ENCODE results near the gene SOX18. TPM values are rescaled to one million over a fixed set of nuclear protein-coding genes. Genes with fewer than 3 reads are reported as not detected.
A peak's percentile ranks its signal among the peaks of the same experiment; 100 is the strongest.

SOX18 gene
- total and polyA plus RNA-seq, 2 experiments from 2014 or later = 0.06 TPM; not detected in 1

DNA sequence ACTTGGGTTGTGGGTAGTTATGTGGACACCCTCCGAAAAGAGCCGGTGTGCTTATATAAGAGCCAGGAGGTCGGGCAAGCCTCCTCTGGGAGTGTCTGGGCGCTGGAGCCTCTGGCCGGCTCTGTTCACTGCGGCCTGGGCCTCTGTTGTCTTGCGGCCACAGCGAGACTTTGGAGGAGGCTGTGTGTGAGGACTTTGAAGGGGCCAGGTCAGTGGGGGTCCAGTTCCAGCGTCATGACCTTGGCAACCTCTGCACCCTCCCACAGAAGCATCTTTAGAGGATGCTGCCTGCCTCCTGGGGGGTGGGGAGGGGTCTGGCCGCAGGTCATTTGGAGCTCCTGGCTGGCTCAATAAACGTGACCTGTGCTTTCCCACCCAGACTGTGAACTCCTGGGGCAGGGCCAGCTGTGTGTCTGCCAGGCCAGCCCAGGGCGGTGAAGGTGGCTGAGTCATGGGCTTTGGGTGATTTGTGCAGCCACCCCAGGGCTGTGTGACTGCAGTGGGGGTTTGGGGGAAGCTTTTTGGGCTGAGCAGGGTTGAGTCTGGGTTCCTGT, 14.8 kb upstream of the SOX18 start:
- Histone ChIP-seq H3K27me3 (no peaks in the 10 kb centered on the region), H3K9me3 (ENCODE audit: low read depth) (no peaks in the 10 kb centered on the region), H3K4me1 (ENCODE audit: low read depth) (peaks cover 10% of the 10 kb centered on the region), H3K36me3 (no peaks in the 10 kb centered on the region), H3K27ac (no peak overlapping the region), H3K4me3 (peak overlapping the region; percentile 88)
- peak in 1 of 2 donors; percentile 57 for DNase-seq (ENCODE audit: low read depth in 1 of 2, low spot score in 1 of 2)
- TF ChIP-seq, protein P1, sequence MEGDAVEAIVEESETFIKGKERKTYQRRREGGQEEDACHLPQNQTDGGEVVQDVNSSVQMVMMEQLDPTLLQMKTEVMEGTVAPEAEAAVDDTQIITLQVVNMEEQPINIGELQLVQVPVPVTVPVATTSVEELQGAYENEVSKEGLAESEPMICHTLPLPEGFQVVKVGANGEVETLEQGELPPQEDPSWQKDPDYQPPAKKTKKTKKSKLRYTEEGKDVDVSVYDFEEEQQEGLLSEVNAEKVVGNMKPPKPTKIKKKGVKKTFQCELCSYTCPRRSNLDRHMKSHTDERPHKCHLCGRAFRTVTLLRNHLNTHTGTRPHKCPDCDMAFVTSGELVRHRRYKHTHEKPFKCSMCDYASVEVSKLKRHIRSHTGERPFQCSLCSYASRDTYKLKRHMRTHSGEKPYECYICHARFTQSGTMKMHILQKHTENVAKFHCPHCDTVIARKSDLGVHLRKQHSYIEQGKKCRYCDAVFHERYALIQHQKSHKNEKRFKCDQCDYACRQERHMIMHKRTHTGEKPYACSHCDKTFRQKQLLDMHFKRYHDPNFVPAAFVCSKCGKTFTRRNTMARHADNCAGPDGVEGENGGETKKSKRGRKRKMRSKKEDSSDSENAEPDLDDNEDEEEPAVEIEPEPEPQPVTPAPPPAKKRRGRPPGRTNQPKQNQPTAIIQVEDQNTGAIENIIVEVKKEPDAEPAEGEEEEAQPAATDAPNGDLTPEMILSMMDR (IDR thresholded peaks at IDR 0.05; ENCODE audit: low read depth, low read length) = no peak

DNA sequence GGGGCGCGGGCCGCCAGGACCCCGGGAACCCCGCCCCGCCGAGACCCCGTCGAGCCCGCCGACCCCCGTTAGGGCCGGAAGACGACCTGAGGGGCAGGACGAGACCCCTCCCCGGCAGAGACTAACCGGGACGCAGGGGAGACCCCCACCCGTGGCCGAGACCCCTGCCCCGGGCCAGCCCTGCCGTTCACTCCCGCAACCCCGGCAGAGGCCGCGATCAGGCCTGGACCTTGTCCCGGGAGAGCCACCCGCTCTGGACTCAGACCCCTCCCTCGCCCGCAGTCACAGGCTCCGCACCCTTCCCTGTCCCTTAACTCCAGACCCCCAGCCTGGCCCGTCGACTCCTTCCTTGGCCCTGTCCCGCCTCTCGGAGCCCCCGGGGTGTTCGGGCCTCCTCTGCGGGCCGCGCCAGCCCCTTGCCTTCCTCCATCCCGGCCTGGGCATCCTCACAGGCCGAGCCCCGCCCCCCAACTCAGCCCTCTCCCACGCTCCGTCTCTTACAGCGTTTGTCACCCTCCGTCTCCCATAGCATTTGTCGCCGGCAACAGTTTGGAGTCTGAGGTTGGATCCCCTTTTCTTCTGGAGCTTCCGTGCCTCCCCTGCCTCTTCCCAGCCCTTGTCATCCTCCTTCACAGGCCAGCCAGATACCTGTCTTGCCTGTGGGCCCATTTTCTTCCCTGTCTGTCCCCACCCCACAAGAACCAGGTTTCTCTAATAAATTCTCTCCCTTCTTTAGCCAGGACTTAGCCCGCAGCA, 14.1 kb upstream of the SOX18 start:
- H3K27ac ChIP-seq = no peak overlapping the region
- TF ChIP-seq, protein P1 (IDR thresholded peaks at IDR 0.05; ENCODE audit: low read depth, low read length) = no peak
- peaks cover 10% of the 10 kb centered on the region for H3K4me1 ChIP-seq (ENCODE audit: low read depth)
- no peaks in the 10 kb centered on the region for H3K9me3 ChIP-seq (ENCODE audit: low read depth)
- no peaks in the 10 kb centered on the region for H3K27me3 ChIP-seq
- H3K4me3 ChIP-seq = peak overlapping the region; percentile 88
- no peaks in the 10 kb centered on the region for H3K36me3 ChIP-seq
- peak in 1 of 2 donors; percentile 54 for DNase-seq (ENCODE audit: low read depth in 1 of 2, low spot score in 1 of 2)

DNA sequence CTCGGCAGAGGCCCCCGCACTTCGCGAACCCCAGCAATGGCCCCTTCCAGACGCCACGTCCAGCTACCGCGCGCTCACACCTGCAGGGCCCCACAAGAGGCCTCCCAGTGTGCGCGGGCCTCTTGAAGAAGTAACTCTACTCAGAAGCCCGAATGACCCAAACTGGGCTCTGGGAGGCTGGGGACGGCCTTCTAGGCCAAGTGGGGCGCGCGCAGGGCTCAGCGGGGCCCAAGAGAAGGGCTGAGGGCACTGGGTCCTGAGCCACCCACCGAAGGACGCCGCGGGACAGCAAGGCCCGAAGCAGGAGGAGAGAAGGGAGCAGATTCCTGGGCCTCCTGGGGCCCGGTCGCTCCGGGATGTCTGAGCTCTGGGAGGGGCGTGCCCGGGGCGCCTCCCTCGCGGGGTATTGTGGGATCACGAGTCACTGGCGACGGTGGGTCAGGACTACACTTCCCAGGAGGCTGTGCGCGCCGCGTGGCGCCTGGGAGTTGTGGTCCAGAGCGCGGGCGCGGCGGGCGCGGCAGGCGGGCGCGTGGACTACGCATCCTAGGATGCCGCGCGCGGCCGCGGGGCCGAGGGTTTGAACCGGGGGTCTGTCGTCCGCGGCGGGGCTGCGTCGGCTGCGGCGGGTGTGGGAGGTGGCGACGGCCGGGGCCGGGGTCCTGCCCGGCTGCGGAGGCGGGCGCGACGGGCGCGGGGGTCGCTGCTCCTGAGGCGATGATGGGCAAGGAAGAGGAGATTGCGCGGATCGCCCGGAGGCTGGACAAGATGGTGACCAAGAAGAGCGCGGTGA, 13.4 kb upstream of the SOX18 start, which contains the start of gene TCEA2:
Gene TCEA2 (plus strand): TSS at position 603 of the 793 bp plus-strand sequence. CDS start 115 bp downstream, at position 718.
- H3K27me3 ChIP-seq = no peaks in the 10 kb centered on the region
- TF ChIP-seq, protein P1 (IDR thresholded peaks at IDR 0.05; ENCODE audit: low read depth, low read length) = no peak
- peak within 1 kb of the TSS; percentile 88 for H3K4me3 ChIP-seq
- H3K9me3 ChIP-seq (ENCODE audit: low read depth) = no peaks in the 10 kb centered on the region
- peaks cover 10% of the 10 kb centered on the region for H3K4me1 ChIP-seq (ENCODE audit: low read depth)
- H3K27ac ChIP-seq = peak within 1 kb of the TSS; percentile 94
- no peaks in the 10 kb centered on the region for H3K36me3 ChIP-seq
- DNase-seq (ENCODE audit: low read depth in 1 of 2, low spot score in 1 of 2) = peak; percentile 97 to 99

DNA sequence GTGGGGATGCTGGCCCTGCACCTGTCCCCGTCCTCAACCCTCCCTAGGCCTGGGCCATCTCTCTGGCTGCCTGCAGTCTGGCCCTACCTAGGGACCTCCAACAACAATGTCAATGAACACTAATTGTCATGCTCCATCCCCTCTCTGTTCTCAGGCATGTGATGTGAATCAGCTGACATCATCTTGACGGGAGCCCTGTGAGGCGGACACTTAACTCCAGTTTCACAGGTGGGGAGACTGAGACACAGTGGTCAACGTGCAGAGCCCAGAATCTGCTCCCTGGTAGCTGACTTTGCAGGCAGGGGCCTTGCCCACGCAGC, 12.8 kb upstream of the SOX18 start:
- Histone ChIP-seq H3K27me3 (no peaks in the 10 kb centered on the region), H3K4me3 (peak overlapping the region; percentile 88), H3K27ac (peak overlapping the region; percentile 94), H3K36me3 (no peaks in the 10 kb centered on the region), H3K9me3 (ENCODE audit: low read depth) (no peaks in the 10 kb centered on the region), H3K4me1 (ENCODE audit: low read depth) (peaks cover 10% of the 10 kb centered on the region)
- TF ChIP-seq, protein P1 (IDR thresholded peaks at IDR 0.05; ENCODE audit: low read depth, low read length) = no peak
- DNase-seq (ENCODE audit: low read depth in 1 of 2, low spot score in 1 of 2) = no peak

DNA sequence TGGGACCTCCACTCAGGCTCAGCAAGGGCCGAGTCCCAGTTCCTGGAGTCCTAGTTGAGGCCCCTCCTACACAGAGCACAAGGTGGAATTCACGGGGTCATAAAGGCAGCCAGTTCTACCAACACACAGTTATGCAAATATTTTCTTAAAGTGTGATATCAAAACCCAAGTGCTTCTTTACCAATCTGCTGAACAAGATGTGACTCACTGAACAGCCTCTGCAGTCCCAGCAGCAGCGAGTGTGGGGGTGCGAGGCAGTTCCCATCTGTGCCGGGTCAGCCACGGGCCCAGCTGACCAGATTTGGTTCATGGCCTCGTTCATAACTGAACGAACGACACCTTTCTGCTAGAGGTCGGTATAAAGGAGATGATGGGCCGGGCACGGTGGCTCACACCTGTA, 9.1 kb upstream of the SOX18 start:
- H3K9me3 ChIP-seq (ENCODE audit: low read depth) = no peaks in the 10 kb centered on the region
- H3K4me1 ChIP-seq (ENCODE audit: low read depth) = peaks cover 10% of the 10 kb centered on the region
- no peak overlapping the region for H3K27ac ChIP-seq
- no peak overlapping the region for H3K4me3 ChIP-seq
- H3K27me3 ChIP-seq = no peaks in the 10 kb centered on the region
- H3K36me3 ChIP-seq = no peaks in the 10 kb centered on the region
- no peak for DNase-seq (ENCODE audit: low read depth in 1 of 2, low spot score in 1 of 2)
- TF ChIP-seq, protein P1 (IDR thresholded peaks at IDR 0.05; ENCODE audit: low read depth, low read length) = no peak
